Hepatocyte (in vitro differentiated cells): Measurements from ENCODE around the gene SHROOM1. TPM values are rescaled to one million over a fixed set of nuclear protein-coding genes. Genes with fewer than 3 reads are reported as not detected.

ENCODE experiments used
- DNase-seq: peaks from one replicate; pipeline ENCODE4 v3.0.0-alpha.2; 2016; ENCODE audit warnings: low spot score
- H2AFZ ChIP-seq: fragments of 200-600 bp; sonication (generic); 2 replicates; pipeline ENCODE4 v1.6.0; 2016; ENCODE audit warnings: antibody characterized with exemption, mild to moderate bottlenecking
- H3K27ac ChIP-seq: fragments of 200-600 bp; sonication (generic); 2 replicates; pipeline ENCODE4 v1.5.1; 2016; ENCODE audit warnings: mild to moderate bottlenecking
- H3K27me3 ChIP-seq: fragments of 200-600 bp; sonication (generic); 2 replicates; pipeline ENCODE4 v1.6.1; 2016
- H3K36me3 ChIP-seq: fragments of 200-600 bp; sonication (generic); replicated peaks from 2 replicates; pipeline ENCODE4 v1.5.1; 2016; ENCODE audit warnings: low read depth; ENCODE audit not compliant: insufficient read depth
- H3K4me1 ChIP-seq: fragments of 200-600 bp; sonication (generic); 2 replicates; pipeline ENCODE4 v1.5.1; 2016; ENCODE audit warnings: mild to moderate bottlenecking, moderate library complexity; ENCODE audit not compliant: insufficient read depth
- H3K4me2 ChIP-seq: fragments of 200-600 bp; sonication (generic); 2 replicates; pipeline ENCODE4 v1.6.0; 2016
- H3K4me3 ChIP-seq: fragments of 200-600 bp; sonication (generic); 2 replicates; pipeline ENCODE4 v1.5.1; 2016; ENCODE audit warnings: mild to moderate bottlenecking
- H3K79me2 ChIP-seq: fragments of 200-600 bp; sonication (generic); 2 replicates; pipeline ENCODE4 v1.6.0; 2017; ENCODE audit warnings: mild to moderate bottlenecking
- H3K9me2 ChIP-seq: fragments of 200-600 bp; sonication (generic); replicated peaks from 2 replicates; pipeline ENCODE4 v1.6.0; 2017; ENCODE audit warnings: mild to moderate bottlenecking; ENCODE audit not compliant: insufficient read depth
- H3K9me3 ChIP-seq: fragments of 200-600 bp; sonication (generic); 2 replicates; pipeline ENCODE4 v1.5.1; 2016; ENCODE audit warnings: low read depth, mild to moderate bottlenecking
- H4K20me1 ChIP-seq: fragments of 200-600 bp; sonication (generic); 2 replicates; pipeline ENCODE4 v1.6.0; 2016; ENCODE audit warnings: mild to moderate bottlenecking; ENCODE audit not compliant: insufficient read depth, poor library complexity, severe bottlenecking
- EZH2 ChIP-seq: fragments of 200-600 bp; sonication (generic); IDR thresholded peaks from 2 replicates; pipeline ENCODE4 v1.6.1; 2016; ENCODE audit warnings: antibody characterized with exemption, mild to moderate bottlenecking, borderline replicate concordance
- EZH2phosphoT487 ChIP-seq: fragments of 200-600 bp; sonication (generic); IDR thresholded peaks from one replicate; pipeline ENCODE4 v1.6.1; 2018; ENCODE audit warnings: antibody characterized with exemption, mild to moderate bottlenecking, low read depth, moderate library complexity; ENCODE audit not compliant: unreplicated experiment, severe bottlenecking
- WGBS: methylation state at CpG from one replicate; pipeline ENCODE4 v1.1.6; 2016; ENCODE audit warnings: low lambda C conversion rate; ENCODE audit errors: missing lambda C conversion rate; 5-methylcytosine and 5-hydroxymethylcytosine counted together
- polyA plus RNA-seq: library from polyadenylated mRNA; unstranded; fragments of >200 nt; fragmentation: Nextera tagmentation; extraction: Ambion mirVana; gene quantifications from 2 replicates; pipeline ENCODE4 v1.2.1, GENCODE V29; 2016
- total RNA-seq: library from RNA; depleted of rRNA; stranded (reverse); fragments of >200 nt; gene quantifications from 2 replicates; pipeline ENCODE4 v1.2.3, GENCODE V29; 2014
- TF ChIP-seq, protein P1 (sequence below): fragments of 200-600 bp; sonication (generic); IDR thresholded peaks from 2 replicates; pipeline ENCODE4 v1.5.1; 2016; ENCODE audit warnings: antibody characterized with exemption, mild to moderate bottlenecking; ENCODE audit not compliant: poor library complexity

The SHROOM1 gene
- total and polyA plus RNA-seq, 2 experiments from 2014 or later: 10.0 to 19.2 TPM

DNA sequence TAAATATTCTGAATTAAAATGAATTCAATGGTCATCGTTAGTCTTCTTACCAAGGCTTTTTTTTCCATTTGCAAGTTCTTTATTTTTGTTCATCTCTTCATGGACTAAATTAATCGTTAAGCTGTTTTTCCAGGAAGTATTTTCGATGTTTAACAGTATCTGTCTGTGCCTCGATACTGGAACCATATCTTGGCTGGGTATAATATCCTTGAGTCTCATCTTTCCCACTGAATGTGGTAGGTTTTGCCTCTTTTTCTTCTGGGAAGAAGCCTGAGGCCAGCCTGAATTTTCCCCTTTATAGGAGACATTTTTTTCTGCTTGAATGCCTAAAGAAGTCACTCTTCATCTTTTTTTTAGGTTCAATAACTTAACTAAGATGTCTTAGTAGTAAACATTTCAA, 49.4 kb downstream of the SHROOM1 start:
- Histone ChIP-seq H3K9me2 (no peaks in the 10 kb centered on the region), H3K79me2 (peaks cover 7% of the 10 kb centered on the region), H4K20me1 (no peaks in the 10 kb centered on the region), H3K4me1 (peaks cover 4% of the 10 kb centered on the region), H2AFZ (no peak overlapping the region), H3K27me3 (no peaks in the 10 kb centered on the region), H3K27ac (no peak overlapping the region), H3K9me3 (no peaks in the 10 kb centered on the region), H3K4me2 (no peak overlapping the region), H3K36me3 (no peaks in the 10 kb centered on the region), H3K4me3 (no peak overlapping the region)
- 89% methylated on average over 4 of the region's 4 CpGs for WGBS
- TF ChIP-seq EZH2 (no peak), EZH2phosphoT487 (no peak)
- TF ChIP-seq, protein P1, sequence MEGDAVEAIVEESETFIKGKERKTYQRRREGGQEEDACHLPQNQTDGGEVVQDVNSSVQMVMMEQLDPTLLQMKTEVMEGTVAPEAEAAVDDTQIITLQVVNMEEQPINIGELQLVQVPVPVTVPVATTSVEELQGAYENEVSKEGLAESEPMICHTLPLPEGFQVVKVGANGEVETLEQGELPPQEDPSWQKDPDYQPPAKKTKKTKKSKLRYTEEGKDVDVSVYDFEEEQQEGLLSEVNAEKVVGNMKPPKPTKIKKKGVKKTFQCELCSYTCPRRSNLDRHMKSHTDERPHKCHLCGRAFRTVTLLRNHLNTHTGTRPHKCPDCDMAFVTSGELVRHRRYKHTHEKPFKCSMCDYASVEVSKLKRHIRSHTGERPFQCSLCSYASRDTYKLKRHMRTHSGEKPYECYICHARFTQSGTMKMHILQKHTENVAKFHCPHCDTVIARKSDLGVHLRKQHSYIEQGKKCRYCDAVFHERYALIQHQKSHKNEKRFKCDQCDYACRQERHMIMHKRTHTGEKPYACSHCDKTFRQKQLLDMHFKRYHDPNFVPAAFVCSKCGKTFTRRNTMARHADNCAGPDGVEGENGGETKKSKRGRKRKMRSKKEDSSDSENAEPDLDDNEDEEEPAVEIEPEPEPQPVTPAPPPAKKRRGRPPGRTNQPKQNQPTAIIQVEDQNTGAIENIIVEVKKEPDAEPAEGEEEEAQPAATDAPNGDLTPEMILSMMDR: no peak
- no peak for DNase-seq

DNA sequence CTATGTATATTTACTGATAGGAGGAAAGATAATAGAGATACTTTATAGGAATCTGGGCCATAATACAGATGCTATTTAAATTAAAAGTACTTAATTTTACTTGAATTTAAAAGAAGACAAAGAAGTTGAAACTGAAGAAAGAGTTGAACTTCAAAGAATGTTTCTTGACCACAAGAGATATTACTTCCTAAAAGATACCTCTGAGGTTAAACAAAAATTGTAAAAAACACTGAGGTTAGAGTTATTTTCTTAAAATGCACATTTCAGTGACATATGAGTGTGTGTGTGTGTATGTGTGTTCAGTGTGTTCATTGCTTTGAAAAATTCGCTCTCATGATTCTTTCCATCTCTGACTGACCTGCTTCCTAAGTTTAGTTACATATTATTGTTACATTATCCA, 49.9 kb downstream of the SHROOM1 start:
- WGBS: 88% methylated on average over 1 of the region's 1 CpG
- H2AFZ ChIP-seq: no peak overlapping the region
- TF ChIP-seq, protein P1: no peak
- TF ChIP-seq EZH2: no peak
- no peak for TF ChIP-seq EZH2phosphoT487
- DNase-seq: no peak
- no peaks in the 10 kb centered on the region for H3K27me3 ChIP-seq
- no peak overlapping the region for H3K4me2 ChIP-seq
- H3K79me2 ChIP-seq: peaks cover 10% of the 10 kb centered on the region
- no peaks in the 10 kb centered on the region for H3K9me2 ChIP-seq
- H3K9me3 ChIP-seq: no peaks in the 10 kb centered on the region
- H3K27ac ChIP-seq: no peak overlapping the region
- H3K4me1 ChIP-seq: peaks cover 9% of the 10 kb centered on the region
- no peaks in the 10 kb centered on the region for H4K20me1 ChIP-seq
- no peaks in the 10 kb centered on the region for H3K36me3 ChIP-seq
- no peak overlapping the region for H3K4me3 ChIP-seq

DNA sequence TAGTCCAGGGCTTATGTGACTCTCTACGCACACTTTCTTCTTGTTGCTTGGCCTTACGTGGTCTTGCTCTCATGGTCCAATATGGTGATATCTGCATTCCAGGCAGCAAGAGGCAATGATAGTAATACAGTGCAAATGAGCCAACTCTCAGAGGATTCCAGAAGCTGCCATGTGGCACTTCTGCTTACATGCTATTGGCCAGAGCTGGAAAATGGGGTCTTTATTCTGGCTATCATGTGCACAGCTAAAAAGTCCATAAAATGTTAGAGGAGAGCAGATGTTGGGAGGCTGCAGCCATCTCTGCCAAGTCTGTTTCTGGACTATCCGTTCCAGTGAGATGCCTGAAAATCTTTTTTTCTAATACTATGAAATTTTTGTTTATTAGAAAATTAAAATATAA, 50.5 kb downstream of the SHROOM1 start:
- TF ChIP-seq EZH2phosphoT487: no peak
- no peak for TF ChIP-seq EZH2
- TF ChIP-seq, protein P1: no peak
- Histone ChIP-seq H3K4me3 (no peak overlapping the region), H3K4me1 (peaks cover 14% of the 10 kb centered on the region)

DNA sequence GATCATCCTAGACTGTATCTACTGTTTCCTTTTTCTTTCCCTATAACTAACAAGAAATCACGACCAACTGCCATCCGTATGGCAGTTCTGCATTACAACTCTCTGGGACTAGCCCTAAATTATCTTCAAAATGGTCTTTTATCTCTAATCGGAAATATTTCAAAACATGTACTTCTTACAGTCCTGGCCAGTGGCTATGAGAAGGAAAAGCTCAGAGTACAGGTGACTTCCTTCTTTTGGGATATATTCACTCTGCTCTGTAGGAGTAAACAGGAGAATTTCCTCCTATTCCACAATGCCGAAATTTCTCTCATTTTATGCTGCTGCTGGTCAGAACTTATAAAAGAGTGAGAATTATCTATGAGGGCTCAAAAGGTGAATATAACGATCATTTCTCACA, 51.6 kb downstream of the SHROOM1 start:
- Histone ChIP-seq H3K79me2 (peaks cover 28% of the 10 kb centered on the region), H3K4me2 (no peak overlapping the region), H3K4me1 (peaks cover 15% of the 10 kb centered on the region), H3K4me3 (no peak overlapping the region), H3K27me3 (no peaks in the 10 kb centered on the region), H3K9me2 (no peaks in the 10 kb centered on the region), H3K9me3 (no peaks in the 10 kb centered on the region), H3K36me3 (no peaks in the 10 kb centered on the region), H2AFZ (no peak overlapping the region), H3K27ac (no peak overlapping the region), H4K20me1 (peaks cover 9% of the 10 kb centered on the region)
- DNase-seq: no peak
- WGBS: 88% methylated on average over 5 of the region's 5 CpGs
- TF ChIP-seq EZH2: no peak

More for the DNA sequence above, 50.5 kb downstream of the SHROOM1 start:
- no peak overlapping the region for H3K4me2 ChIP-seq
- H3K27ac ChIP-seq: no peak overlapping the region
- no peaks in the 10 kb centered on the region for H3K9me2 ChIP-seq
- no peaks in the 10 kb centered on the region for H3K9me3 ChIP-seq
- no peak overlapping the region for H2AFZ ChIP-seq
- no peak for DNase-seq
- WGBS: 97% methylated on average over 3 of the region's 3 CpGs
- H4K20me1 ChIP-seq: peaks cover 6% of the 10 kb centered on the region
- peaks cover 17% of the 10 kb centered on the region for H3K79me2 ChIP-seq
- H3K36me3 ChIP-seq: no peaks in the 10 kb centered on the region
- no peaks in the 10 kb centered on the region for H3K27me3 ChIP-seq
